Osteocyte (in vitro differentiated cells): Measurements from ENCODE around the gene SLC22A17. TPM values are rescaled to one million over a fixed set of nuclear protein-coding genes. Genes with fewer than 3 reads are reported as not detected.
"Not testable (repeated sequence)": the region's sequence is repeated elsewhere in the genome, so short reads cannot be mapped to it uniquely, and the experiment has no call there.

ENCODE experiments used
- DNase-seq: peaks from one replicate; pipeline ENCODE4 v3.0.0; 2021; ENCODE audit warnings: mixed read lengths; ENCODE audit not compliant: unreplicated experiment; ENCODE audit errors: extremely low spot score
- H3K27ac Mint-ChIP-seq: one replicate; pipeline ENCODE4 v1.8.0; 2021; ENCODE audit warnings: mild to moderate bottlenecking, mixed read lengths; ENCODE audit not compliant: unreplicated experiment
- H3K27me3 Mint-ChIP-seq: one replicate; pipeline ENCODE4 v1.8.0; 2021; ENCODE audit warnings: mixed read lengths; ENCODE audit not compliant: unreplicated experiment
- H3K36me3 Mint-ChIP-seq: one replicate; pipeline ENCODE4 v1.8.0; 2021; ENCODE audit warnings: mixed read lengths; ENCODE audit not compliant: unreplicated experiment
- H3K4me1 Mint-ChIP-seq: one replicate; pipeline ENCODE4 v1.8.0; 2021; ENCODE audit warnings: mixed read lengths; ENCODE audit not compliant: unreplicated experiment
- H3K4me3 Mint-ChIP-seq: one replicate; pipeline ENCODE4 v1.8.0; 2021; ENCODE audit warnings: mild to moderate bottlenecking, moderate library complexity, mixed read lengths; ENCODE audit not compliant: unreplicated experiment
- H3K9me3 Mint-ChIP-seq: one replicate; pipeline ENCODE4 v1.8.0; 2021; ENCODE audit warnings: mixed read lengths; ENCODE audit not compliant: unreplicated experiment
- total RNA-seq: library from RNA; stranded (reverse); gene quantifications from 2 replicates; pipeline ENCODE4 v1.2.1, GENCODE V29; 2021
- TF ChIP-seq, protein P1 (sequence below): fragments of 200-600 bp; sonication (generic); IDR thresholded peaks from 2 replicates; pipeline ENCODE4 v1.5.0; 2021; ENCODE audit warnings: antibody characterized with exemption, mild to moderate bottlenecking, moderate library complexity

Gene SLC22A17
- total RNA-seq, 1 donor from 2014 or later, result 42.7 TPM

DNA sequence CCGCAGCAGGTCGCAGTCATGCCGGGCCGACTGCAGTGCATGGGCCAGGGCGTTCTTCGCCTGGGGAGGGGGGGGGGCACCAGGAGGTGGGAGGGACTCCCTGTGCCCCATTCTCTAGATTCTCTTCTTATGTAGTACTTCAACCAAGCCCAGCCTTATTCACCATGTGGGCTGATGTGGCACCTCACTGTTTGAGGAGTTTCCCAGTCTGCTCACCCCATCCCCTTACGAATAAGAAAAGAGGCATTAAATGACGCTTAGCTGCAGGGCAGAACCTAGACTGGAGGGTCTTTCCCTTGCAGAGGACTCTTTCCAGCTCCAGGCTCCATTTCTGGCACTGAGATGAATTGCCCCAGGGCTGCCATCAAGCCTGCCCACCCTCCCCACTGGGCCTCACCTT is 36.3 kb upstream of the SLC22A17 start:
- Mint-ChIP-seq H3K27me3 (peaks cover 36% of the 10 kb centered on the region), H3K4me3 (no peak overlapping the region), H3K36me3 (no peaks in the 10 kb centered on the region), H3K9me3 (no peaks in the 10 kb centered on the region), H3K4me1 (no peaks in the 10 kb centered on the region), H3K27ac (no peak overlapping the region)
- no peak for DNase-seq
- TF ChIP-seq, protein P1, sequence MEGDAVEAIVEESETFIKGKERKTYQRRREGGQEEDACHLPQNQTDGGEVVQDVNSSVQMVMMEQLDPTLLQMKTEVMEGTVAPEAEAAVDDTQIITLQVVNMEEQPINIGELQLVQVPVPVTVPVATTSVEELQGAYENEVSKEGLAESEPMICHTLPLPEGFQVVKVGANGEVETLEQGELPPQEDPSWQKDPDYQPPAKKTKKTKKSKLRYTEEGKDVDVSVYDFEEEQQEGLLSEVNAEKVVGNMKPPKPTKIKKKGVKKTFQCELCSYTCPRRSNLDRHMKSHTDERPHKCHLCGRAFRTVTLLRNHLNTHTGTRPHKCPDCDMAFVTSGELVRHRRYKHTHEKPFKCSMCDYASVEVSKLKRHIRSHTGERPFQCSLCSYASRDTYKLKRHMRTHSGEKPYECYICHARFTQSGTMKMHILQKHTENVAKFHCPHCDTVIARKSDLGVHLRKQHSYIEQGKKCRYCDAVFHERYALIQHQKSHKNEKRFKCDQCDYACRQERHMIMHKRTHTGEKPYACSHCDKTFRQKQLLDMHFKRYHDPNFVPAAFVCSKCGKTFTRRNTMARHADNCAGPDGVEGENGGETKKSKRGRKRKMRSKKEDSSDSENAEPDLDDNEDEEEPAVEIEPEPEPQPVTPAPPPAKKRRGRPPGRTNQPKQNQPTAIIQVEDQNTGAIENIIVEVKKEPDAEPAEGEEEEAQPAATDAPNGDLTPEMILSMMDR, result no peak

DNA sequence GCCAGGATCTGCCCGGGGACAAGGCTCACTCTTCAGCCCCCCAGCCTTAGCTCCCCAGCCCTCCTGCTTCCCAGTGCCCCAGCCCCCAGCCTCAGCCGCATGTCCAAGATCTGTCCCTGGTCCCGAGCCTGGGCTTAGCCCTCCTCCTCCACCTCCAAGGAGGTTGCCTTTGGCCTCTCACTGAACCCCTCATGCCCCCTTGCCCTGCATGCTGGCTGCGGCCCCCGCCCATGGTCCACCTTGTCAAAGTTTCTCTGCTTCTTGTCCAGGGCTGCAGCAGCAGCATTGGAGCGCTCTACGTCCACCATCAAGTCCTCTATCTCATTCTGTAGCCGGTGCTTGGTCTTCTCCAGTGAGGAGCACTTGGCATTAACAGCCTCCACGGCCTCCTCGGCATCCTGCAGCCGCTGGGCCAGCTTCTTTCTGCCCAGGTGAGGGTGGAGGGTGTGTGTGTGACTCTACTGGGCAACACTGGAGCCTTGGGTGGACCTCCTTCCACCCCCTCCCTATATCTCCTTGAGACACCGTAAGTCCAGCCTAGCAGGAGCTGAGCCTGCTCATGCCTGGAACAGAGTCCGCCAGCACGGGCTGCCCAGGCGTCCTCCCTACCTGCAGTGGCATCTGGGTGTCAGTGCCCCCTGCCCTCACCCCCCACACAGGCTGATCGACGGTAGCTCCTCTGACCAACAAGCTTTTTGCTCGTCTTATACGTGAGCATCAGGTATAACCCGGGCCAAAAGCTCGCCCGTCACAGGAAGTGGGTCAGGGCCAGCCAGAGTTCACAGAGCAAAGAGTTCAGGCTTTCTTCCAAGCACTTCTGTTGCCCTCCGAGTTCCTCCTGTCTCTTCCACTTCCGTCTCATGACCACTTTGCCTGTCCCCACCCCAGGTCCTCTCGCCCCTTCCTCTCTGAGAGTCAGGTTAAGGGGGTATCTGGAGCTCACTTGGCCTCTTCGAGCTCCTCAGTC is 35.5 kb upstream of the SLC22A17 start:
- no peak for DNase-seq
- no peak overlapping the region for H3K27ac Mint-ChIP-seq
- H3K4me3 Mint-ChIP-seq, result no peak overlapping the region

DNA sequence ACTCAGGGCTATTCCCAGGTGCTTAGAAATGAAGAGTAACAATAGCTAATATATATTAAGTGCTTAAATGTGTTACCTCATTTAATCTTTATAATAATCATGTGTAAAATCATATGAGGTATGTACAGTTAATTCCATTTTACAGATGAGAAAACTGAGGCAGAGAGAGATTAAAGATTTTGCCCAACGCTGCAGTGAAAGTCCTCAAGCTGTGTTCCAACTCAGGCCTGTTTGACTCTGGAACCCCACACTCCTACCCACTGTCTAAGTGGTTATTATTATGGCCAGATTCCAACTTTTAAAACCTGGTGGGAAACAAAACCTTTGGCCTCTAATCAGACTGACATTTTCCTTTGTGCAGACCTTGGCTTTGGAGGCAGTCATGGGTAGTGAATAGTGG is 34.3 kb upstream of the SLC22A17 start:
- no peak for DNase-seq
- Mint-ChIP-seq H3K27me3 (peaks cover 30% of the 10 kb centered on the region), H3K4me1 (no peaks in the 10 kb centered on the region), H3K27ac (no peak overlapping the region), H3K36me3 (no peaks in the 10 kb centered on the region), H3K9me3 (no peaks in the 10 kb centered on the region), H3K4me3 (no peak overlapping the region)
- TF ChIP-seq, protein P1, result no peak

More for the DNA sequence above, 35.5 kb upstream of the SLC22A17 start:
- Mint-ChIP-seq H3K36me3 (no peaks in the 10 kb centered on the region), H3K9me3 (no peaks in the 10 kb centered on the region), H3K27me3 (peaks cover 35% of the 10 kb centered on the region), H3K4me1 (no peaks in the 10 kb centered on the region)
- TF ChIP-seq, protein P1, result no peak

DNA sequence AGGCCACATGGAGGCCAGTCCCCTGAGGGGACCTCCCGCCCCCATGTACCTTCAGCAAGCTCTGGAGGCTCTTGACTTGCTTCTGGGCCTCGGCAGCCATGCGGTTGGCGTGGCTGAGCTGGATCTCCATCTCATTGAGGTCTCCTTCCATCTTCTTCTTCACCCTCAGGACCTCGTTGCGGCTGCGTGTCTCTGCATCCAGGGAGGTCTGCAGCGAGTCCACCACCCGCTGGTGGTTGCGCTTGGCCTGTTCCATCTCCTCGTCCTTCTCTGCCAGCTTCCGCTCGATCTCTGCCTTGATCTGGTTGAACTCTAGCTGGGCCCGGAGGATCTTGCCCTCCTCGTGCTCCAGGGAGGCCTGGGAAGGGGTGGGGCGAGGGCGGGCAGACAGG is 33.6 kb upstream of the SLC22A17 start:
- not testable (repeated sequence) for H3K27ac Mint-ChIP-seq, H3K4me1 Mint-ChIP-seq, H3K36me3 Mint-ChIP-seq, H3K4me3 Mint-ChIP-seq, DNase-seq, H3K9me3 Mint-ChIP-seq
- peaks cover 32% of the 10 kb centered on the region for H3K27me3 Mint-ChIP-seq

DNA sequence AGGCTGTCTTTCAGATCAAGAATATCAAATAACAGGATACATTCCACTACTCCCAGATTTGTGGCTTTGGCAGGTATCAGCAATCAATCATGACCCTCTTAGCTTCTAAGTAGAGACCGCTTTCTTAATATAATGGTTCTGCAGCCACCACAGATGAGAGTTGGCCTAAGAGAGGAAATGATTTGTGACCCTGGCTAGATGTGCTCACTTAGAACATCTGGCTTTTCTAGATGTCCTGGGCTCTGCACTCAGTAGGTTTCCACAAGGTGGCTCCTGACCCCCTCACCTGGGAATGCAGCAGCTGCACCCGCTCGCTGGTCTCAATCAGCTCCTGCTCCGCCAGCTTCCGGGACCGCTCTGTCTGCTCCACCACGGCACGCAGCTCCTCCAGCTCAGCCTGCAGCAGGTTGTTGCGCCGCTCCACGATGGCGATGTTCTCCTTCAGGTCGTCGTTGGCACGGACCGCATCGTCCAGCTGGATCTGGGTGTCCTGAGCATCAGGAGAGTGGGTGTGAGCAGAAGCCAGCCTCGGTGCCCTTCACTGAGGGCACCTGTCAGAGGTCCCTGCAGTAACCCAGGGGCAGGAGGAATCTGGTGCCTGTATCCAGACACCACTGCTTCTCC is 33.1 kb upstream of the SLC22A17 start:
- TF ChIP-seq, protein P1, result no peak
- no peak overlapping the region for H3K27ac Mint-ChIP-seq
- H3K36me3 Mint-ChIP-seq, result no peaks in the 10 kb centered on the region
- no peaks in the 10 kb centered on the region for H3K4me1 Mint-ChIP-seq
- peaks cover 33% of the 10 kb centered on the region for H3K27me3 Mint-ChIP-seq
- H3K9me3 Mint-ChIP-seq, result no peaks in the 10 kb centered on the region
- no peak for DNase-seq
- H3K4me3 Mint-ChIP-seq, result no peak overlapping the region
